Activated CD8-positive, alpha-beta memory T cell treated with anti-CD3 and anti-CD28 coated beads, Interleukin-2, amount 50 U/mL, for 1 hour (primary cell): ENCODE data around the gene FYN.
"Not testable (repeated sequence)": the region's sequence is repeated elsewhere in the genome, so short reads cannot be mapped to it uniquely, and the experiment has no call there.

Experiments
- DNase-seq: peaks from one replicate; pipeline ENCODE4 v3.0.0-alpha.2; 2020; ENCODE audit errors: extremely low read depth

The FYN gene

DNA sequence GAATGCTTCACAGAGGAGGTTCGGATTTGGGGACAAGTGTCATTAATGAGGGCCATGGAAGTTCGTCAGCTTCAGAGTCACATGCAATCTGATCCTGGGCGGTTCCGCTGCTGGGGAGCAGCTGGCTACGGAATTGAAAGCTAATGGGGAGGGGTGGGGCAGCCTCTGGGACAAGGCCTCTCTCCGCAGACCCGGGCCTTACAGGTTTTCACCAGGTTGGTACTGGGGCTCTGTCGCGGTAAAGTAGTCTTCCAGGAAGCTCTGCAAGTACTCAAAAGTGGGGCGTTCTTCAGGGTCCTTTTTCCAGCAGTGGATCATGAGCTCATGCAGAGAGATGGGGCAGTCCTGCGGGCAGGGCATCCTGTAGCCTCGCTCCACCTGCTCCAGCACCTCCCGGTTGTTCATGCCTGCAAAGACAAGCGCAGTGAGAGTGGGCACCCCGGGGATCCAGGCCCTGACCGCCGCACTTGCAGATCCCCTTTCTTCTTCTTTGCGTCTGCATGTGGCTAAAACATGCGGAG lies 211.7 kb downstream of the FYN start:
- DNase-seq: no peak

DNA sequence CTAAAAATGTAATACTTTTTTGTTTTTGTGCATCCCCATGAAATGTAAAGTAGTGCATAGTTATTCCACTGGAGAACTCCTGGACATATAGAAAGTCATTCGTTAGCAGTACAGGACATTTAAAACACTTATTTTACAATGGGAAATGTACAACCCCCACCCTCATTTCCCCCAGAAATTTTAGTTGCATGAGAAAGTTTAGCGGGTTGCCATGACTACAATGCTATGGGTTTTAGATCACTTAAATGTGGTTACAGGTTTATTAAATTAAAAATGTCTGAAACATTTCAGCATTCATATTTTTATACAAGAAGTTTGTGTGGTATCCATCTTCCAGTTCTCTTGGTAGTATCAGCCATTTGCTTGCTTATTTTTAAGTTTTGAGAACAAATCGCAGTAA lies 212.7 kb downstream of the FYN start:
- DNase-seq: no peak

DNA sequence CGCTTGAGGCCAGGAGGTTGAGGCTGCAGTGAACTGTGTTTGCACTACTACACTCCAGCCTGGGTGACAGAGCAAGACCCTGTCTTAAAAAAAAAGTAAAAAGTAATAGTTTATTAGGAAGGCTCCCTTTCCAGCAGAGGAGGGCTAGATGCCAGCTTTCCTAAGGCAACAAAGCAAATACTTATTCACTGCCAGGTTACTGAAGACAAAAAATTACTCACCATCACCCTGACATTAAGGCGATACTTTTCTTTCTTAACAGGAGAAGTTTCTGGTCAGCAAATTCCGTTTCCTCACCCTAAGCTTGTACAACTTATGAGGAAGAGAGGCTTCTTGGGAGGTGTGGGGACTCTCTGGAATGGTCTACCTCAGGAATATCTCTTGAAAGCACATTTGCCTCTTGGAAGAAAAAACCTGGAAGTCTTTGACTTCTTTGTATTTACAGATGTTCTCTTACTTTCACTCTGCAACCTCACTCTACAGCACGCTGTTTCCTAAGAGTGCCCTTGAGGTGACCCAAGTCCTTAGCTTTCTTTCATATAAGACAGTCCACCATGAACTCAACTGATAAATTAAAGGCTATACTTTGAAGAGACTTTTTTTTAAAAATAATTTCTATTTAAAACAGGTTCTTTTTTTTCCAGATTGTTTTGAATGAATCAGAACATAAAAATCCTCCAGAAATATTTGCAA lies 214.6 kb downstream of the FYN start:
- no peak for DNase-seq

DNA sequence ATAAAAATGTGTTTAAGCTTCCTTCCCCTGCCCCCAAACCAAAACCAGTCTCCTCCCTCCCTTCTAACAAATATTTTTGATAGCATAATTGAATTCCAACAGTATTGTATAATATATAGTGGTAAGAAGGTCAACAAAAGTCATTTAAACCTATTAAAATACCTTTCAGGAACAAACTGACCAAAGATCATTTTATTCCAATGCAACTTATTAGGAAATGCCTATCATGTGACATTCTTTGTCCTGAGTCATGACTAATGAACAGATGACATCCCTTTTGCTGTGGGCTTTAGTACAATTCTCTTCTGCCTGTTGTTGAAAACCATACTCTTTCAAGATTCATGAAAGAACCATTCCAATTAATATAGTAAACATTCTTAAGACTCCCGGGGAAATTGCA lies 216.1 kb downstream of the FYN start:
- DNase-seq: no peak

DNA sequence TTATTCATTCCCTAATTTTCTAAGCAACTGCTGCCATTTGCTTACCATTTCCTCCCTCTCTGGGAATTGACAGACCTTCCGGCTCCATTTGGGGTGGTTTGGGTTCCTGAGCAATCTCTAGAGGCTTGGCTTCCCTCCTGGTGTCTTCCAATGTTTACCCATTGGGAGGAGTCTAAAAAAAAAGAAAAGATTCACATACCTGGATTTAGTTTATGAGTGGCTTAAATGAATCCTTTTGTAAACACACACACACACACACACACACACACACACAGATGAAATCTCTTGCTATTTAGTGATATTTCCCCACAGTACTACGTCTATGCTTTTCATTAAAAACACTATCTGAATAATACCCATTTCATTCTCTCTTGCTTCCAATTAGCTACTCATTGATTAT lies 219.3 kb downstream of the FYN start:
- DNase-seq: no peak

DNA sequence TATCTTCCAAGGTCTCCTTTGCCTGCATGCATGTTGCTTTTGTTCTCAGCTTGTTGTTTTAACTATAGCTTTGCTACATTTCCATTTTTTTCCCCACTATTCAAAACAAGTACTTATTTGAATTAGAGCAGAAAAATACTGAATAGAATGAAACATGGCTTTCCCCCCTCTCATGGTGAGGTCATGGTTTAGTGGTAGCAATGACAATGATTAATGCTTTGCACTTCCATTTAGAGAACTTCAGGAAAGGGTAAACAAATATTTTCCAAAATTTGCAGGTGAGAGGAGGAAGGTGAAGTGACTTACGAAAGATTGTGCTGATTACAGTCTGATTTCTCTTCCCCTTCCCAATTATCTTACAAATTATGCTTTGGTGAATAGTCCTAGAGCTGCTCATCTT lies 219.8 kb downstream of the FYN start:
- no peak for DNase-seq

DNA sequence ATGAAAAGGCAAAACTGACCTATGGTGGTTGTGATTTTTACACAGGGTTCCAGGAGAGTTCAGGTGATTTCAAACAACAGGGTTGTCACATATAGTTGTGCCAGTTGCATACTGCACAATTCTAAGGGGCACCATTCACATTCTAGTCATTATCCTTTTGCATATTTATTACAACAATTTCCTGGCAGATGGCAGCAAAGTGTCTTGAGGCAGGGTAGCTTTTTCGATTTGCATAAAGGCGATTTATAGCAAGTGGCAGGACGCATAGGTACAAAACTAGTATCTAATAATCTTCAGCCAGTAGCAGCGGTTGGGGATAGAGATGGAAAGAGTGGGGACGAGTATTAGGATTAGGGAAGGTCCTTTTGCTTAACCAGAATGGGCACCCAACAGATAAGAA lies 221.1 kb downstream of the FYN start:
- no peak for DNase-seq

DNA sequence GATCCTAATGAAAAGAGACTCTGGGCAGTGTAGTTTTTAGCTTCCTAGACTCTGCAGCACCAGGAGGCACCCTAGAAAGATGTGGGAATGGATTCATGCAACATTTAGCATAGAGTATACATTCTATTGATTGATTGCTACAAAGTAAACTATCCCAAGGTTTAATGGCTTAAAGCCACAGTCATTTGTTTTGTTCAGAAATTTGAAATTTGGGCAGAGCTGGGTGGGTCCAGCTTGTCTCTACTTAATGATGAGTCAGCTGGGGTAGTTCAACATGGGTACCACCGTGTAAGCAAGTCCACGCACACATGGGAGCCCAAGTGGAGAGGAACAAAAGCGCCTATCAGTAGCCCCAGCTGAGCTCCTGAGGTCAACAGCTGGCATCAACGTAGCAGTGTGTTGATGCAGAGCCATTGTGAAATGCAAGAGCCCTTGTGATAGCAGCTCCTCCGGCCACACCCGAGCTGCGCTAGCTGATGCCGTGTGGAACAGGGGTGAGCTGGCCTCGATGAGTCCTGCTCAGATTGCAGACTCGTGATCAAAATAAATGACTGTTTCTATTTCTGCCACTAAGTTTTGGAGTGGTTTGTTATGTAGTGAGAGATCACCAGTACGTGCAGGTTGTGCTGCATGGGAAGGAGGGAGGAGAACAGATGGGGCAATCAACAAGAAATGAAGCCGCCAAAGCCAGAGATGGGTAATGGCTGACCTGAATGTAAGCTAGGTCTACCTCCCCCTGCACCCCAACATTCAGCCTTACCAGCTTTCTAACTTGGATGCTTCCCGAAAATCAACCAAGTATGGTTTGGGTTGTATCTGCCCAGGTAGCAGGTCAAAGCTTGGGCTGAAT lies 221.8 kb downstream of the FYN start:
- no peak for DNase-seq

DNA sequence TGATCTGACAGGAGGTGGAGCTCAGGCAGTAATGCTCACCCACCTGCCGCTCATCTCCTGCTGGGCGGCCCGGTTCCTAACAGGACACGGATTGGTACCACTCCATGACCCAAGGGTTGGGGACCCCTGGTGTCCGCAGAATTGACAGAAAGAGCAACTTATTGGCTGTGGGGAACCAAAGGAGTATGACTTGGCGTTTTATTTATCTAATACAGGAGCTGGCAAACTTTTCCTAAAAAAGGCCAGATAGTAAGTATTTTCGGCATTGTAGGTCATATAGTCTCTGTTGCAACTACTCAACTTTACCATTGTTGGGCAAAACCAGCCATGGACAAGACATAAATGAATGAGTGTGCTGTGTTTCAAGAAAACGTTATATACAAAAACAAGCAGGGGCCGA lies 223.2 kb downstream of the FYN start:
- DNase-seq: no peak

DNA sequence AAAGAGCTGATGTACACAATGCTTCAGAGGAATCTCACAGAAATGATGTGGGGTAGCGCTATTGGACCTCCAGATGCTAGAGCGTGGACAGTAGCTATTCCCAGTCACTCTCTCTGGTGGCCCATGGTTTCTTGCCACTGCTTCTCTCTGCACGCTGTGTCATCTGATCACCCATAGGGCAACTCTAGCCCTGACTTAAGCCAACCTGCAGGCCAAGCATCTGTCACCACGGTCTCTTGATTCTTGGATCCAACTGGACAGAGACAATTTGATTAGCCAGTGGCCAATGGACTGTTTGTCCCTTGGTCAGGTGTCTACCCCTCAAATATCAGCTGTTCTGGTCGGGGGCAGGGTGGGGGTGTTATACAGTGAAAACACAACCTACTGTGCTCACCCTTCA lies 225.2 kb downstream of the FYN start:
- DNase-seq: no peak

DNA sequence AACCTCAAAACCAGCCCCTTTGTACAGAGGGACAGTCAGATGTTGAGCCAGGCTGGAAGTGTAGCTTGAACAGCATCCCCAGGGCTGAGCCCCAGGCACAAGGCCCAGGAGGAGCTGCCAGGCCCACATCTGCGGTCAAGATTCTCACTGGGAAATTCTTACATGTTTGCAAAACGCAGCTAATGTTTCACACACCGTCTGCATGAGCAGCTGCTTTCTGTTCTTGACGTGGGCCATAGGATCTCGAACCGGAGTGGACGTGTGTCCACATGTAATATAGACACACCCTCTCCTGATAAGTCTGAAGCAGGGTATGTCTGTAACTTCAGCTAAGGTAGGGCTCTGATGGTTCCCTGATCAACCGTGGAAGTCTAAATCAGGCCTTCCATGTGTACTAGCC lies 226.3 kb downstream of the FYN start:
- DNase-seq: no peak

DNA sequence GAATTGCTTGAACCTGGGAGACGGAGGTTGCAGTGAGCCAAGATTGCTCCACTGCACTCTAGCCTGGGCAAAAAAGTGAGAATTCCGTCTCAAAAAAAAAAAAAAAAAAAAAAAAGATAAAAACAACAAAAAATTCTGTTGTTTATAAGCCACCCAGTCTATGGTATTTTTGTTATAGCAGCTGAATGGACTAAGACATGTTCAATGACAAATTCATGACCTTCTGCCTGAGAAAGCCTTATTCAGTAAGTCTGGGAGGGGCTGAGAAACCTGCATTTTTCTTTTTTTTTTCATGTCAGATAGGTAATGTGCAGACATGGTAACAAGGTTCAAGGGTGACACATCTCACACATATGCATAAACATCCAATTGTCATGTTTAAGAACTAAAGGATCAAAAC lies 227.2 kb downstream of the FYN start:
- no peak for DNase-seq

DNA sequence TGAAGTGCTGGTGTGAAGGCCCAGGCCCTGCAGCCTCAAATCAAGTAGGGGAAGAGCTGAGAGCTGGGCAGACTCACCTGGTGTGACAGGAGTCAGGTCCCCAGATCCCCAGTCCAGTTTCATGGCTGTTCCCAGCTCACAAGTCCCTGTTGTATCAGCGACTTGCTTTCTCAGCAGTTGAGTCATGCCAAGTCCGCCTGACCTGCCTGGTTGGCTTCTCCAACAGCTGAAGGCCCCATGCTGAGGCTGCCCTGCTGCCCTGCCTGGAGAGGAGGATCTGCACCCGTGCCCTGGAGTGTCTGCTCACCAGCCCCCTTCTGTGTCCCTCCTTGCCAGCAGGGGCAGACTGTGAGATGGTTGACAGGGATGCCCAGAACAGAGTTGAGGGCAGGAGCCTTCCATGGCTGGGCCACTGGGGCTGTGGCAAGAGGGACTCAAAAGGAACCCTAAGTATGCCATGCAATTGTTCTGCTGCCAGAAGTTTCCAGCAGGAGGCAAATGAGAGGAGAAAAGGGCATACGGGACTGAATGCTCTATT lies 228.3 kb downstream of the FYN start:
- no peak for DNase-seq

DNA sequence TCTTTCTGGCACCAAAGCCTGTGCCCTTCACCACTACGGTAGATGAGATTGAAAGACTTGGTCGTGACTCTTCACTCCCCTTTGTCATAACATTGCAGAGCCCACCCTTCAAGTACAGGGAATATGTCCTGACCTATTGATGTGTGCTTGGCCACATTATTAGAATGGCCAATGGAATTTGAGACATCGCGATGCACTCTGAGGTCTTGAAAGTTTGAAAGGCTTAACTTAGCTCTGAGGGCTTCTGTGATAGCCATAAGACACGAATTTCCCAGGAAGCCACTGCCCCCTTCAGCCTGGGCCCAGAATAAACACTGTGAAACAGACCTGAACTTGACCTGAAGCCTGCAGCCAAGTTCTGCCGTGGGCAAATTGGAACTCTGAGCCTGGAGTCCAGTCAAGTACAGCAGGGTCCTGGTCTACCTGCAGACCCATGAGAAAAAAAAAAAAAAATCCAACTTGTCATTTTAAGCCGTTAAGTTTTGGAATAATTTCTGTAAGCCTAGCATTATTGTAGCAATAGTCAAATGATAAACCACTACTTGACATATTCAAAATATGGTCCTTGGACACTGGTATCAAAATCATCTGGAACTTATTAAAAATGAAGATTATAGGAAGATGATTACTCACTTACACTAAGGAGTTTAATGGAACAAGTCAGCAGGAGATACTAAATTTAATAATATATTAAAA lies 230.6 kb downstream of the FYN start:
- no peak for DNase-seq

DNA sequence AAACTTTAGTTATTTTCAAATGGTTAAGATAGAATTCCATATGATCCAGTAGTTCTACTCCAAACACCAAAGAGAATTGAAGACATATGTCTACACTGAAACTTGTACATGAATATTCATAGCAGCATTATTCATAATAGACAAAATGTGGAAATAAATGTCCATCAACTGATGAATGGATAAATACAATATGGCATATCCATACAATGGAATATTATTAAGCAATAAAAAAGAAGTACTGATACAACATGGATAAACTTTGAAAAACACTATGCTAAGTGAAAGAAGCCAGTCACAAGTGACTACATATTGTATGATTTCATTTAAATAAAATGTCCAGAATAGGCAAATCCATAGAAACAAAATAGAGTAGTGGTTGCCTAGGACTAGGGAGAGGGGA lies 234.0 kb downstream of the FYN start:
- no peak for DNase-seq

DNA sequence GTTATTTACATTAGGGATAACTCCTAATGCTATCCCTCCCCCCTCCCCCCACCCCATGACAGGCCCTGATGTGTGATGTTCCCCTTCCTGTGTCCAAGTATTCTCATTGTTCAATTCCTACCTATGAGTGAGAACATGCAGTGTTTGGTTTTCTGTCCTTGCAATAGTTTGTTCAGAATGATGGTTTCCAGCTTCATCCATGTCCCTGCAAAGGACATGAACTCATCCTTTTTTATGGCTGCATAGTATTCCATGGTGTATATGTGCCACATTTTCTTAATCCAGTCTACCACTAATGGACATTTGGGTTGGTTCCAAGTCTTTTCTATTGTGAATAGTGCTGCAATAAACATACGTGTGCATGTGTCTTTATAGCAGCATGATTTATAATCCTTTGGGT lies 238.3 kb downstream of the FYN start:
- not testable (repeated sequence) for DNase-seq

DNA sequence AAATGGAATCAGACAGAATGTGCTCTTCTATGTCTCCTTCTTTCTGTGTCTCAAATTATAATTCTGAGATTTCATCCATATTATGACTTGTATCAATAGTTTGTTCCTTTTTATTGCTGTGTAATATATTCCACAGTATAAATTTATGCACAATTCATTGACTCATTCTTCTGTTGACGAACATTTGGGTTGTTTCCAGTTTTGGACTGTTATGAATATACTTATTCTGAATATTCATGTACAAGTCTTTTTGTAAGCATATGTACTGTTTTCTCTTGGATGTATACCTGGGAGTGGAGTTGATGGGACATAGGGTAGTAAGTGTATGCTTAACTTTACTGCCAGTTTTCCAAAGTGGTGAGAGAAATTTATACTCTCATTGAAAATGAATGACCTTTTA lies 239.4 kb downstream of the FYN start:
- no peak for DNase-seq

DNA sequence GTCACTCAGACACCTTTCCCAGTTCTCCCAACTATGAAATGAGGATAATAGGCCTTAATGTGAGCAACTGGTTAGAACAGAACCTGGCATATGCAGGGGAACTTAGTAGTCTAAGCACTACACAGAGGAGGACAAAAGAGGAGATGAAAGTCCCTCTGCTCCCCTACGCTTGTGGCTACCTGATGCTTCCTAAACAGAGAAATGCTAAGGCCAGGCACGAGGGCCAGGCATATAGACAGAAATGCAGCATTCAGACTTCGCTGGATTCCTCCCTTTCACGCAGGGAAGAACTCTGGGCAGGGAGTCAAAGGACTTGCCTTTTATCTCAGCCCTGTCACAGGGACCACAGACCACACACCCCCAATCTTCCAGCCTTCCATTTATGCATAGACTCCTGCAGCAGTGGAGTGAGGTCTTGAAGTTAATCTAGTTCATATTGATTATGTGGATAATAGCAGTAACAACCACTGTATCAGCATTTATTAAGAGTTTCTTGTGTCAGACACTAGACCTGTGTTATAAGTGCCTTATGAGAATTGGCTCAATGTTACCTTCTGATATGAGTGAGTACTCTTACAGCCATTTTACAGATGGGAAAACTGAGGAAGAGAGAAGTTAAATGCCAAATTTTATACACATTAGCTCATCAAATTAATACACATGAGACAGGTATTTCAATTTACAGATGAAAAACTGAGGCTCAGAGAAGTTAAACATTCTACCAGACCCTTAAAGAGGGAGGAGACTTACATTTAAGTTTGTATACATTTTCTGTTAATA lies 240.6 kb downstream of the FYN start:
- DNase-seq: no peak

DNA sequence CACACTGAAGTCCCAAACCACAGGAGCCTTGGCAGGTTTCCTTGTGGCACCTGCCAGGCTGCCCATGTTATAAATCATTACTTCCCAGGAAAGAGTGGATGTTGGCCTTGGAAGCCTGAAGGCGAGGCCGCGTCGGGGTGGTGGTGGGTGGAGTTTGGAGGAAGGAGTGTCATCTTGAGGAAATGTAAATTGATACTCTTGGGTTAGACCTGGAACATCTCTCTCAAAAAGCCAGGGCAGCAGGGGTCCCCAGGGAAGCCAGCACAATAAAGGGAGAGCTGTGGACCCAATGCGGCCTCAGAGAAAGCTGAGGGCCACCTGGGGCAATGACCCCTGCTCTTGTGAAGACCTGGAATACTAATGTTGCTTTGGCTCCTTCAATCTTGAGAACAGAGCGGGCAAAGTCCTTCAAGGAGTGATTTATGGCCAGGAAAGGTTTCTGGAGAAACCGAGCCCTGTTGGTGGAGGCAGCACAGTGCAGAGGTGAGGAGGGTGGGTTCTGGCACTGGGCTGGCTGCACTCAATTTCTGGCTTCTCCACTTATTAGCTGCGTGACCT lies 241.3 kb downstream of the FYN start:
- no peak for DNase-seq

DNA sequence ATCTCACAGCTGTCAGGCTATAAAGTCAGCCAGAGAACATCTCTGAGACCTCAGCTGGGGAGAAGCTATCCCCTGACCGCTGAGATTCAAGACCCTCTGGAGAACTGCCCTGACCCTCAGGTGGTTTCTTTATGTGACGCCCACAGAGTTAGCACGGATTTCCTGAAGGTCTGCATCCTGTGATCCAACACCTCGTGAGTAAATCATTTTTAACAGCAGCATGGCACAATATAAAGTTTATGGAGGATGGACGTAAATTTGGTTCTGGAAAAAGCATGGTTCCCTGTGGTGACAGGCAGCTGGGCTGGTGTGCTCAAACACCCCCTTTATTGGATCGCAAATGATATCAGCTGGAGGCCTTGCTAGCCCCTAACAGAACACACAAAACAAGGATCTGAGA lies 242.2 kb downstream of the FYN start:
- DNase-seq: no peak

DNA sequence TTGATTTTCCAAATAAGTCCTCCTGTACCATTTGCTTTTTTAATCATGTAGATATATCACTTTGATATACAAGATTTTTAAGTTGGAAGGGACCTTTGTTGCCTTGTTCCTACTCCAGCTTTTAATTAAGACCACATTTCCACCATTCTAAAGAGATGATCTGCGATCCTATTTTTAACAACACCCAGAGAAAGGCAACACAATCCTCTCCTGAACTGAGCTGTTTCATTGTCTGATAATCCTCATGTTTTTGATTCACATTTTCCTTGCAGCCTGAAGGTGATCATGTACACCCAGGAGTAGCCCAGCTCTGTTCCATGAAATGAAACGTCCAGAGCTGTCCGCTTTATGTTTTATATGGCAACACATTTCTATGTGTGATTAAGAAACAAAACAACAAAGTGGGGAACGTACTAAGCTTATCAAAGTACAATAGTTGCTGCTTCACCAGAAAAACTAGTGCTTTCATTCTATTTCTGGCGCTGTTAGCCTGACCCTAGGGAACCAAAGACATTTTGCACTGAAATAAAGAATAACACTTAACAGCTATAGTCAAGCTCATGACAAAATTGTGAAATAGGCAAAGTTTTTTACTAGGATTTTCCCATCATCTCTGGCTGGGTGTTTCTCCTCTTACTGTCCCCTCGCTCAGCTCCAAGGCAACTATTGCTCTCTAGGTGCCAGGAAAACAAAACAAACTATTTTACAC lies 245.0 kb downstream of the FYN start:
- DNase-seq: no peak
